Measurements from ENCODE around the gene BTG1.

The BTG1 gene

DNA sequence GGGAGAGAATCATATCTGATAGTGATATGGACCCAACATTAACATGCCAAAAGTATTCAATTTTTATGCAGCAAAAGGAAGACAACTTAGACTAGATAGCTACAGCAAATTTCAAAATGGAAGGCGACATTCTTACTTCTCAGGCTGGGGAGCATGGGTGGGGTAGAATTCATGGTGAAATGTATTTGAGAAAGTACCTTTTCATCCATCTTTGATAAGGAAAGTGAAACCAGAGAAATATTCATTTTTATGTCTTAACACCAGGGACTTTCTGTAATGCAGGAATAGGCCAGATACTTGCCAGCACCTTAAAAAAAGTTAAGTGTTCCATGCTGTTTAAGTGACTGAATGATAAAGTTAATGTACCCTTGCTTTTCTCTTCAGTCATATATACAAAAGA lies 13.4 kb downstream of the BTG1 start:
- peak; percentile 30 to 71 for DNase-seq

DNA sequence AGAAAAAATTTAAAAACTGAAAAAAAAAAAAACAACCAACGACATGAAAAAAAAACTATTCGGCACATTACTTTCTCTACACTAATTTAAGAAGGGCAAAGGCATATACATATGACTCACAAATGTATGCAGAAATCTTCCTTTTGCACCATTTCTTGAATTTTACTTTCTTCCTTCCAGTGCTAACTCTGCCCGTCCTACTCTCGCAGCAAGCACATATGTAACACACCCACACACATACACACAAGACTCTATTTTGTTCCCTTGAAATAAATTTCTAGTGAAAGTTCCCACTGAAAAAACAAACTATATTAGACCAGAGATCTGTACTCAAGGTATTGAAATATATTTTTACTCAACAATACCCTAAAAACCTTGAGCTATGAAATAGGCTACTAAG lies 14.6 kb downstream of the BTG1 start:
- no peak for DNase-seq

DNA sequence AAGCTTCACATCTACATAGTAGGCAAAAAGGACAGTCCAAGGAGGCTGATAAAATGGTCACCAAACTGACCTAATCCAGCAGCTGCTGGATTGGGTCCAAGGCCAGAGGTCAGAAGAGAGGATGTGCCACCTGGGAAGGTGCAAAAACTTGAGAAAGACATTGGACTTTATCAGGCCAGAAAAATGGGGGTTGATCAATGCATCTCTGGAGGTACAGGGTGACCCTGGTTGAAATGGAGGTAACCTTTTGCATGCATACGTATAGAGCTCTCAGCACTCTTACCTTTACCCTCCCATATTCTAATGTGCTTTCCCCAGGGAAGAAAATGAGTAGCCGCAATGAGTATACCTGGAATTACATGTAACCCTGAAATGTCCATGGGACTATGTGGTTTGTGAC lies 16.0 kb downstream of the BTG1 start:
- no peak for DNase-seq

DNA sequence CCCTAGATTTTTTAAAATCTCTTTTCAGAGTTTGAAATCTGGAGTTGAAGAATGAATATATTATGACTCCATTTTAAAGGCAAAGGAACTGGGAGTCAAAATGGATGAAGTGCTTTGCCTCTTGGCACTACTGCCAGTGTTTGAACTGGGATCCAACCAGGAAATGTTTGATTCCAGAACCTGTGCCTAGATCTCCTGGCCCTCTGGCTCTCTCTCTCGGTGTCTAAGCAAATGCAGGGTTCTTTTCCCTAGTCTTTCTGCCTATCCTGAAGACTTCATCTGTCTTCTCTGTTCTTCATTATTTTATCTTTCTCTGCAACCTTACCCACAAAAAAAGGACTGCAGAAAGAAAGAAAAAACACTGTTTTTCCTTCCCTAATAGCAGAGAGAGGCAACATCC lies 17.0 kb downstream of the BTG1 start:
- no peak for DNase-seq

DNA sequence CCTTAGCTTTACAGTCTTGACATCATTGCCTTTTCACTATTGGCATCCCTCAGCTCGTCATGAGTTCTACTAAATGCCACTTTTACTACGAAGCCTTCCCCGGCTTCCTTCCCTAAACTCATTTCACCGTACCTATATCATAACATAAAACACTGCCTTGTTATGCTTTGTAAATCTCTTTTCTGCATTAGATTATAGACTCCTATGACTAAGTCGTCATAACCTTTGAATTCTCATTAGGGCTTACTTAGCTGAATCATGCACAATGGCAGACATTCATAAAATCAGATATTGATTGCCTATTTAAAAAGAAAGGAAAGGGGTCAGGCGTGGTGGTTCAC lies 21.0 kb downstream of the BTG1 start:
- no peak for DNase-seq

DNA sequence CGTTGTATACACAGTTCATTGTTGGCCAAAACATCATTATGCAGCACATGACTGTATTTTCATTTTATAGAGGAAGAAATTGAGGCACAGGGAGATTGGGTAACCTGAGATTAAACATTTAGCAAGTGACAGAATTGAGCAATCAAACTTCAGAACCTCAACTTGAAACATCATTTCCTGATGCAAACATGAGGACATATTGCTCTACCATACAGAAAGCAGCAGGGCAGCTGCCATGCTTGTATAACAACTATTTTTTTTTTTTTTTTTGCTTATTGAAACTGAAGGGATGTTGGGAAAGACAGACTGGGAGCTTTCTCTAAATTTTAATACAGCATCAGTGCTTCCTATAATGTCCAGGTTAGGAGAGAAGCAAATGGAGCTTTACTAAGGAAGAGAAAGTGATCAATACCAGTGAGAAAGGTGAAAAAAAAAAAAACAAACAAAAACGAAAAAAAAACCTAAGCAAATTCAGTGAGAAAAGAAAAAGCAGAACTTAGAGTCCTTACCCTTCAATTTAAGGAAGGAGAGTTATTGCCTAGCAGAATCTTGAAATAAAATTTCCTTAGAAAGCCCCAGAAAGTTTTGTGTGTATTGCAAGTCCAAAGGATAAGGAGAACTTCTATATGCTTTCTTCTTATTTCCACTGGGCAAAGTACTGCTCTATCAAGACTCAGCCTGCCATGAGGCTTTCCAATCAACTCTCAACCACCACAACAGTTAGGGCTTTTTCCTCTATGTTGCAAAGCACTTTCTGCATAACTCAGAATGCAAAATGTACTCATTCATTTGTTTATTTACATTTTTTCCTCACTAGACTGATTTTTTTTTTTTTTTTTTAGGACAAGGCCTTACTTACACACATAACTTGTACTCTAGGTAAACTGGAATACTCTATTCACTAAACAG lies 21.6 kb downstream of the BTG1 start:
- no peak for DNase-seq

DNA sequence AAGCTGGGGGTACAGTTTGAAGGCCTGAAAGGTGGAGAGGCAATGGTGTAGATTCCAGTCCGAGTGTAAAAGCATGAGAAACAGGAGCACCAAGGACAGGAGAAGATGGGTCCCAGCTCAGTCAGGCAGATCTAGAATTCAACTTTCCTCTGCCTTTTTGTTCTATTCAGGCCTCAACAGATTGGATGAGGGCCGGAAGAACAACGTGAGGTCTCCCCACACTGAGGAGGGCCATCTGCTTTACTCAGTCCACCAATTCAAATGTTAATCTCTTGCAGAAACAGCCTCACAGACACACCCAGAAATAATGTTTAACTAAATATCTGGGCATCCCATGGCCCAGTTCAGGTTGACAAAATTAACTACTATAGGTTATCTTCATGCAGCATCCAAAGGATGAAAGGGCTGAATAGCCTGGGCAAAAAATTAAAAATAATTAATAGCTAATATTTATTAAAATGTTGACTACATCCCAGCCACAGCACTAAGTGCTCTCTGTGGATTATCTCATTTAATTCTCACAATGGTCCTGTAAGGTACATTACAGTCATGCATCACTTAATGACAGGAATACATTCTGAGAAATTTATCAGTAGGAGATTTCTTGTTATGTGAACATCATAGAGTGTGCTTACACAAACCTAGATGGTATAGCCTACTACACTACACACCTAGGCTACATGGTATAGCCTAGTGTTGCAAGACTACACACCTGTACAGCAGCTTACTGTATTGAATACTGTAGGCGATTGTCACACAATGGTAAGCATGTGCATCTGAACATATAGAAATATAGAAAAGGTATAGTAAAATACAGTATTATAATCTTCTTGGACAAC lies 22.5 kb downstream of the BTG1 start:
- no peak for DNase-seq

DNA sequence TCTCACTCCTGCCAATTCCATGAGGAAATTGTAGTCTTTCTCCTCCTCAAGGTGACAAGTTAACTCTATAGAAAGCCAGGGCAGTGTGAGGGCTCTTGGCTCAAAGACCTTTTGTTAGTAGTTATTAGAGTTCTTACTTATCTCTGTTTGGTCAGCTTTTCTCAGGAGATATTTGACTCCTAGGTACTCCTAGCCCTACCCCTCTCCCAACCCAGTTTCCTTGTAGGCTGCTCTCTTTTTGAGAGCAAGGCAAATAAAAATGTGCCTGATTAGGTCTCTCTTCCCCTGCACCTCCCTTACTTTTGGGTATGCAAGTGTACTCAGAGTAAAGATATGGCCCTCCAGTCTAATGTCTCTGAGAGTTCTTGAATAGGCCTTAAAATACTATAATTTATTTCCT lies 23.8 kb downstream of the BTG1 start:
- DNase-seq: no peak

DNA sequence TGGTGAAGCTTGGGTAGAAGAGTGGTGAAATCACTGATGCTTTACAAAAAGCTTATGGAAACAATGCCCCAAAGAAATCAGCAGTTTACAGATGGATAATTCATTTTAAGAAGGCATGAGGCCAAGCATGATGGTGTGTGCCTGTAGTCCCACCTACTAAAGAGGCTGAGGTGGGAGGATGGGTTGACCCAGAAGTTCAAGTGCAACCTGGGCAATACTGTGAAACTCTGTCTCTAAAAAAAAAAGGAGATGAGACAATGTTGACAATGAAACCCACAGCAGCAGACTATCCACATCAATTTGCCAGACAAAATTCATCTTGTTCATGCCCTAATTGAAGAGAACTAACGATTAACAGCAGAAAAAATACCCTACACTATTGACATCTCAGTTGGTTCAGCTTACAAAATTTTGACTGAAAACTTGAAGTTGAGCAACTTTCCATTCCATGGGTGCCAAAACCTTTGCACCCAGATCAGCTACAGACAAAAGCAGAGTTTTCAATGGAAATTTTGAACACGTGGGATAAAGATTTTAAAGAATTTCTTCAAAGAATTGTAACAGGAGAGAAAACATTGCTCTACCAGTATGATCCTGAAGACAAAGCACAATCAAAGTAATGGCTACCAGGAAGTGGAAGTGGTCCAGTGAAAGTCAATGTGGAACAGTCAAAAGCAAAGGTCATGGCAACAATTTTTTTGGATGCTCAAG lies 26.7 kb downstream of the BTG1 start:
- DNase-seq: no peak

DNA sequence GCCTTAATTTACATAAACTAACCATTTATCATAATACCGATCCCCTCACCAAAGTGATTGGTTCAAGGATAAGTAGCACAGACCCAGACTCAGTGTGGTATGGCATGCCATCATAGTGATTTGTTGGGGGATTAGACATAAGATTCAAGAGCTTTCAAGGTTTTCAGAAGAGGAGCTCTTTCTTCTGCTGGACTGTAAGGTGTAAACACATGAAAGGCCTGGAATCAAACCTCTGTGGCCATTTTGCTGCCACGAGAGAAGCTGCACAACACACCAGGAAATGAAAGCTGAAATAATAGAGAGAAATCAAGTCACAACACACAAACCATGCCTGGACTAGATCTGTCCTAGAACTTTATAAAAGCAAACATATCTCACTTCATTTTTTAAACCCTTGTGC lies 30.8 kb downstream of the BTG1 start:
- DNase-seq: no peak

DNA sequence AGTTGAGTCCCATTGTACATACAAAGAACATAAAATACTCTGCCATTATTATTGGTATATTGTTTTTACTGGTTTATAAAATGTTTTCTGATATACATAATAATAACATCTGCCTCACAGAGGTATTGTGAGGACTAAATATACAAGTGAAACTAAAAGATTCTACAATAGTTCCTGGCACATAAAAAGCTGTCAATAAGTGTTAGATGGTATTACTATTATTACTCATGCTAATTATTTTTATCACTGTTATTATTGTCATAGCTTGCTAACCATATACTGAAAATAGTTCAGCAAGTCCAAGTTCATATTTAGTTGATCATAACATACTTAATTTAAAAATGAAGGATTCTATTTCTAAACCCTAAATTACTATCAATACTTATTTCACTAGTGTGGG lies 34.4 kb downstream of the BTG1 start:
- DNase-seq: no peak

DNA sequence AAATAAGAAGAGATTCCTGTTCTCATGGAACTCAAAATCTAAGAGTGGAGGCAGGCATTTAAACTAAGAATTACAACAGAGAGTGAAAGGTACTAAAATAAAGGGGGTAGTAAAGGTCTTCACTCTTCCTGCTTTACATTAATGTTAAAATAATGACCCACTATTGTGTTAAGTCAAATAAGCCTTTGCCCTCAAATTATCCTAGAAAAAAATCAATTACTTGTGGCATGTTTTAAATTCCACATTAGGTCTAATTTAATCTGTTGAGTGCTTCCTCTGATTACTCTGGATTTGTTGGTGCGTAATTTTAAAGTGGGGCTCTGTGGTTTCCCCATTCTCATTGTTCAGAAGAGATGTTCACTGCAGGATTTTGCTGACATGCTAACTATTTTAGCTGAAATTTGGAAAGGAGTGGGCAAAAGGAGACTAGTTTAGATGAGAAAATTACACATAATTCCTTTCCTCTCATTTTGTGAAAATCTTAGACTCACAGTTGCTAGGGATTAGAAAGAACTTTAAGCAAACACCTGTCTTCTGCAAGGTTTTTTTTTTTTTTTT lies 35.5 kb downstream of the BTG1 start:
- no peak for DNase-seq

DNA sequence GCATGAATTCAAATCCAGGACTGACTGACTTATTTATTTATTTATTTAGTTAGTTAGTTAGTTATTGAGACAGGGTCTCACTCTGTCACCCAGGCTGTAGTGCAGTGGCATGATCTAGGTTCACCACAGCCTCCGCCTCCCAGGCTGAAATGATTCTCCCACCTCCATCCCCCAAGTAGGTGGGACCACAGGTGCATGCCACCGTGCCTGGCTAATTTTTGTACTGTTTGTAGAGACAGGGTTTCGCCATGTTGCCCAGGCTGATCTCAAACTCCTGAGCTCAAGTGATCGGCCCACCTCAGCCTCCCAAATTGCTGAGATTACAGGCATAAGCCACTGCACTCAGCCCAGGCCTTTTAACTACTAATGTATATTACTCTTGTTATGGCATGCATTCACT lies 36.0 kb downstream of the BTG1 start:
- DNase-seq: no peak

DNA sequence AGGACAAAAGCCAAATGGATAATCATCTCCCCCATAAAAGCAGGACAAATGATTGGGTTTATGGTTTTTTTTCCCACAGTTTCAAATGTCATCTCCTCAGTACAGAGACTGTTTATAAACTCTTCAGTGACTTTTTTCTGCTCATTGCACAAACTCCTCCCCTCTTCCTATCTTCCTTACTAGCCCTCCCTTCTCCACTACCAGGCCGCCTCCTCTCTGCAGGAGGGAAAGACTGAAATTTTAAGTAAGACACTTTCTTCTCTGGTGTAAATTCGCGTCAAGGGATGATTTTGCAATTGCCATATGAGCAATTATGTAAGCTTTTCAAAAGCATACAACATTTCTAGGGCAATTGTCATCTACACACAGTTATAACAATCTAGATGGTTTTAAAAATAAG lies 37.0 kb downstream of the BTG1 start:
- no peak for DNase-seq

DNA sequence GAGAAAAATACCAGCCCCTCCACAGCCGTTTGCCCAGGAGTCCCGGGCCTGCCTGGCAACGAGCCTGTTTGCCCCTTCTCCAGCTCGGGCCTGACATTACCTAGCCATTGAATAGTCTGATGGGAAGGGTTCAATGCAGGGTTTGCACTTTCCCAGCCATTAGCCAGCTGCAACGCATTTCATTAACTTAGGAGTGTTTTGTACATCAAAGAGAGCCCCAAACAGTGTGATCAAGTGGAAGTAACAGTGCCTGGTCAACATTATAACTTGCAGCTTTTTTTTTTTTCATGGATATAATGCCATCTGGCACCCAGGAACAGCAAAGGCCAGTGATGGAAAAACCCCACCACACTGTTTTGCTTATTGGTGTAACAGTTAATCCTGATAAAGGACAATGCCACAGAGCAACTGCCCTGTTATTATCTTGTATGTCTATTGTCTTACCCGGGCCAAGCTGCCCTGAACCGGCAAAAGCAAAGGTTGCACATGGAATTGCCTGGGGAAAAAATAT lies 38.0 kb downstream of the BTG1 start:
- DNase-seq: no peak

DNA sequence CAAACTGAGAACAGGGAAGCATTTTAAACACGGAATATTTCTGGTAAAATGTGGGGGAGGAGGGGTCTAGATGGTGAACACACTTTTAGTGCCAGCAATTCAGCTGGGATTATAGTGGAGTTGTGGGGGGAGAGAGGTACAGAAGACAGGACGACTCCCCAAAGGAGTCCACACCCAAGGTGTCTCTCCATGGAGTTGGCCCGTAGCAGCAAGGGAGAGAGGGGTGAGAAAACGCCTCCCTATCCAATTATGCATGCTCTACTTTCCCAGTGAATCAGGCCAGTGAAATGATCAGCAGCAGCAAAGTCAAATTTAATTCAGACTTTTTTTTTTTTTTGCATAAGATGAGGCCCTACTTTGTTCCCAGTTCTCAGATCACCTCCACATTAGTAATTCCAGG lies 38.6 kb downstream of the BTG1 start:
- DNase-seq: no peak

DNA sequence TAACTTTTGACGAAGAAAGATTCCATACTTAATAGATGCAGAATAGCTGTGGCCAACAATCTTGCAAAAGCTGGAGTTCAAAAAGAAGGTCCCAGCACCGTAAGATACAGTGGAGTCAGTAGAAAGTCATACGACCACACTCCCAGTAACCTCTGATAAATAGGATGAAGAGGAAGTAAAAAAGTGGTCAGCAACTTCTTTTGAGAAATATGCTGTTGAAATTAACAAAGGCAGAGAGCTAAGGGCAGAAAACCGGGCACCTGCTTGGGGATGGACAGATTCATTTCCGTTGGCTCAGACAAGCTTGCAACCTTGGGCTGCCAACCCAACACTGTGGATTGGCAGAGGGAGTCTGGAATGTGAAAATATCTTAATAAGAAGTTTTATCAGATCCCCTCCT lies 40.0 kb downstream of the BTG1 start:
- DNase-seq: no peak

DNA sequence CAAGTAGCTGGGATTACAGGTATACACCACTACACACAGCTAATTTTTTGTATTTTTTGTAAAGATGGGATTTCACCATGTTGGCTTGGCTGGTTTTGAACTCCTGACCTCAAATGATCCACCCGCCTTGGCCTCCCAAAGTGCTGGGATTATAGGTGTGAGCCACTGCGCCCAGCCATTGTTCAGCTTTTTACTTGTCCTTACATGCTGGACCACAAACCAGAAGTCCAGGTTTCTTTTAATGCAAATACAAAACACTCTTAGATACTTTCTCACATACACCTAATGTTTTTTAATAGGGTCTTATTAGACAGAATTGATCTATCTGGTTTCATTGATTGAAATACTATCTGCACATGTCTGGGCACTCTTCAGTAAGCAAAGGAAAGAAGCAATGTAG lies 40.5 kb downstream of the BTG1 start:
- no peak for DNase-seq

DNA sequence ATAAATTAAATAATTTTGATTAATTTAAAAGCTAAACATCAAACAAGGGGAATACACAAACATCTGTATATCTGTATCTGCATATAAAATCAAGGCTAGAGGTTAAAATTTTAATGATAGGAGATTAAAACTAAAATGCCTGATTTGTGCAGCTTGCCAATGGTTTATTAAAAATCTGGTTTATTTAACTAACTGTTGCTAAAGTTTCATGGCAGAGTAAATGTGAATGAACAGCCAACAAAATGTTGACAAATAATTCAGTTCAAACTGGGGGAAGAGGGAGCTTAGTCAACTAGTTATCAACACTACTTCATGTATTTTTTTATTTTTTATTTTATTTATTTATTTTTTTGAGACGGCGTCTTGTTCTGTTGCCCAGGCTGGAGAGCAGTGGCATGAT lies 43.0 kb downstream of the BTG1 start:
- no peak for DNase-seq

DNA sequence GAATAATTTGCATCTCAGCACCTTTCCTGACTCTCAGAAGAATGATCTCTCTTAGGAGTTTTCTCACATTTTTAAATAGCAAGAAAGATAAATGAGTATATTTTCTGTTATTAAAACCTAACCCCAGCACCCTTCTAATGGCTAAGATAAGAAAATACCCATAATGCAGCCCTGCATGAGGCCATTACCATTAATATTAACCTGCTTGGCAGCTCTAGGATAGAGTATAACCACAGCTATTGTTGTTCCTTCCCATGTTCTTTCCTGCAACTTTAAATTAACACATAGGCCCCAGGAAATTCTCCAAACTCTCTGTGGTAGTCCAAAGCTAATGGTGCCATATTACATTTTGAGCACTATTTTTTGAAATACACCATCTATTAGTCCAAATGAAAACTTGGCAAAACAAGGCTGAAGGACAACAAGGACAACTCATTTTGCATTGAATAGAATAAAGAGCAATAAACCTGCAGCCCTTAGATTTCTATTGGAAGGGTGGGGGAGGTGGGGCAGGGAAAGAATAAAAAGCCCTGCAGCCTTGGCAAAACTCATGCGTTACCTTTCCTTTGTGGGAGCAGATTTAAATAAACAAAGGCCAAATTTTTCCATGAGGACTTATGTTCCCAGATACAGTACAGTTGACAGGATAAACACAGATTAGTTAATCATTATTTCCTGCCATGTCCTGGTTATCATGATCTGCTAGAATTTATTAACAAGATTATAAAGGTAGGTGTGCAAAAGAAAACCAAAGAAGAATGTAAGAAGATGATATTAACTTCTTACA lies 46.9 kb downstream of the BTG1 start:
- no peak for DNase-seq

DNA sequence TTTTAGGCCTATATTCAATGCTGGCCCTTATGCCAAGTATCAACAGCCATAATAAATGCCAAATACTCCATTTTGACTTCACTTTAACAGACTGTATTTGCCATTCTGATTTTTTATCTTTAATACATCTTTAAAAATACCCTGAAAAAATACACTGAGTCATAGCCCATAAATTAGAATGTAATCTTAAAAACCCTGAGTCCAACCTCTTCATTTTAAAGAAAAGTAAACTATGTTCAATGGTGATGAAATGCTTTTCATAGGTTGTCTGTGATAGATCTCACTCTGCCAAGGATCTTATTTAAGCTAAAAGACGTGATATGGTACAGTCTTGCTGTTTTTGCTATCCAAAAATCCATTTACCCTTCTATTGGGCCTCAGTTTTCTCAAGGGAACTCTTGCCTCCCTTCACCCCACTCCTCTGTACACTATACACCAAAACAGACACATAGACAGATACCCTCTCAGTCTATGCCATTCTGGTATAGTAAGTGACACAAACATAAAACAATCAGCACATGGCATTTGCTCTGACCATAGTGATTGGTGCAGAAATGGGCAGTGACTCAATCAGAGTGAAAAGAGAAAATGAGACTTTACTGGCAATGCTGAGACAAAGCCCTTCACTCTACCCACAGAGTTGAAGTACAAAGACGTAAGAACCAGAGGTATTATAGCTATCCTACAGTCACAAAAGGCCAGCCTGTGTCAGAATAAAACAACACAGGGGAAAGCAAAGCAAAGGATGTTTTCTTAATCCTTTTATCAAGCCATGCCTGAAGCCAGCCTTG lies 49.1 kb downstream of the BTG1 start:
- no peak for DNase-seq
